Measurements from ENCODE around the gene NSUN4.

DNA sequence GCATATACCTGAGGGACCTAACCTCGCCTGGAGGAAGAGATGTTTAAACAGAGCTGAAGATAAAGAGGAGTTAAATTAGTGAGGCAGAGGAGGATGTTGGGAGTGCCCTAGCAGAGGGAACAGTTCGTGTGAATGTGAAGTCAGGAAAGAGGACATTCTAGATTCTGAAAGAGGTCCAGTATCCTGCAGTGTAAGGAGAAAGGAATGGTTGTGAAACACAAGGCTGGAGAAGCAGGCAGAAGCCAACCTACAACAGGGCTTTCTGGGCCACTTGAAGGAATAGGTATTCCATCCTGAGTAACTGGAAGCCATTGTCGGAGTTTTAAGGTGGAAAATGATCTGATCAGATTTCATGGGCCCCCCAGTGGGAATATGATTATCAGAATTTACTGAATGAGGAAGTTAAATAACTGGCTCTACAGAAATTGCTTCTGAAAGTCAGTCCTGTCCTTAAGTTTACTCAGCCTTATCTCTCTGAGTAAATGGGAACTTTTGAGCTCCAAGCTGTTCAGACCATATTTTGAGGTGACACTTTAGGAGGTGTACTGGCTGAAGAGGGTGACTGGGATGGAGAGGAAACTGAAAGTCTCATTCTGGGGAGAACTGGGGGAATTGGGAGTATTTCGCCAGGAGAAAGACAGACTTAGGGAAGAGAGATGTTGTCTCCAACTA, 29.1 kb downstream of the NSUN4 start:
- TF ChIP-seq, protein P1, sequence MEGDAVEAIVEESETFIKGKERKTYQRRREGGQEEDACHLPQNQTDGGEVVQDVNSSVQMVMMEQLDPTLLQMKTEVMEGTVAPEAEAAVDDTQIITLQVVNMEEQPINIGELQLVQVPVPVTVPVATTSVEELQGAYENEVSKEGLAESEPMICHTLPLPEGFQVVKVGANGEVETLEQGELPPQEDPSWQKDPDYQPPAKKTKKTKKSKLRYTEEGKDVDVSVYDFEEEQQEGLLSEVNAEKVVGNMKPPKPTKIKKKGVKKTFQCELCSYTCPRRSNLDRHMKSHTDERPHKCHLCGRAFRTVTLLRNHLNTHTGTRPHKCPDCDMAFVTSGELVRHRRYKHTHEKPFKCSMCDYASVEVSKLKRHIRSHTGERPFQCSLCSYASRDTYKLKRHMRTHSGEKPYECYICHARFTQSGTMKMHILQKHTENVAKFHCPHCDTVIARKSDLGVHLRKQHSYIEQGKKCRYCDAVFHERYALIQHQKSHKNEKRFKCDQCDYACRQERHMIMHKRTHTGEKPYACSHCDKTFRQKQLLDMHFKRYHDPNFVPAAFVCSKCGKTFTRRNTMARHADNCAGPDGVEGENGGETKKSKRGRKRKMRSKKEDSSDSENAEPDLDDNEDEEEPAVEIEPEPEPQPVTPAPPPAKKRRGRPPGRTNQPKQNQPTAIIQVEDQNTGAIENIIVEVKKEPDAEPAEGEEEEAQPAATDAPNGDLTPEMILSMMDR (conservative IDR thresholded peaks at IDR 0.05), result no peak
- no peak for TF ChIP-seq EZH2 (IDR thresholded peaks at IDR 0.05; ENCODE audit: low read depth)
